NAMALWA (cell line): Measurements from ENCODE around the gene PSAT1.

ENCODE experiments used
- DNase-seq: peaks from one replicate; pipeline ENCODE4 v3.0.0-alpha.2; 2015; ENCODE audit warnings: low spot score

The PSAT1 gene

GRCh38 chr9:78292716-78293497 lies 4.0 kb upstream of the PSAT1 start:
- no peak for DNase-seq

GRCh38 chr9:78294290-78295176 lies 2.4 kb upstream of the PSAT1 start:
- DNase-seq, result no peak

- no peak for DNase-seq
These were observed 1.7 kb upstream of the PSAT1 start for GRCh38 chr9:78295177-78295575.

- DNase-seq, result no peak
These were observed 1.2 kb upstream of the PSAT1 start for GRCh38 chr9:78295731-78296130.

- no peak for DNase-seq
These were observed 578 bp upstream of the PSAT1 start for GRCh38 chr9:78296201-78296892.

- no peak for DNase-seq
These were observed 692 bp downstream of the PSAT1 start for GRCh38 chr9:78297672-78297961.

GRCh38 chr9:78298046-78298765 lies 1.3 kb downstream of the PSAT1 start:
- no peak for DNase-seq

GRCh38 chr9:78300209-78300608 lies 3.3 kb downstream of the PSAT1 start:
- DNase-seq, result no peak

- no peak for DNase-seq
These were observed 4.5 kb downstream of the PSAT1 start for GRCh38 chr9:78301466-78301865.

- no peak for DNase-seq
These were observed 6.6 kb downstream of the PSAT1 start for GRCh38 chr9:78303377-78304062.

- DNase-seq, result no peak
These were observed 7.4 kb downstream of the PSAT1 start for GRCh38 chr9:78304357-78304756.

GRCh38 chr9:78306222-78307076 lies 9.5 kb downstream of the PSAT1 start:
- no peak for DNase-seq

- no peak for DNase-seq
These were observed 10.4 kb downstream of the PSAT1 start for GRCh38 chr9:78307360-78307759.

GRCh38 chr9:78309066-78309465 lies 12.1 kb downstream of the PSAT1 start:
- no peak for DNase-seq

GRCh38 chr9:78311075-78311474 lies 14.2 kb downstream of the PSAT1 start:
- DNase-seq, result no peak

- no peak for DNase-seq
These were observed 15.1 kb downstream of the PSAT1 start for GRCh38 chr9:78311886-78312524.

GRCh38 chr9:78314550-78314949 lies 17.6 kb downstream of the PSAT1 start:
- DNase-seq, result no peak

- no peak for DNase-seq
These were observed 18.3 kb downstream of the PSAT1 start for GRCh38 chr9:78314953-78315870.
